Mesothelial cell of epicardium (in vitro differentiated cells): ENCODE data around the gene P2RX6. TPM values are rescaled to one million over a fixed set of nuclear protein-coding genes. Genes with fewer than 3 reads are reported as not detected.
A peak's percentile ranks its signal among the peaks of the same experiment; 100 is the strongest.

Experiments
- DNase-seq, 2 experiments: peaks; one replicate each; pipeline ENCODE4 v3.0.0; 2021; ENCODE audit warnings: low spot score in 2 of 2; ENCODE audit not compliant: unreplicated experiment in 2 of 2
- H3K27ac Mint-ChIP-seq: 2 replicates; pipeline ENCODE4 v1.8.0; 2021; ENCODE audit warnings: mixed read lengths
- H3K27me3 Mint-ChIP-seq: 2 replicates; pipeline ENCODE4 v1.8.0; 2021; ENCODE audit warnings: low read depth, mixed read lengths
- H3K36me3 Mint-ChIP-seq: 2 replicates; pipeline ENCODE4 v1.8.0; 2021; ENCODE audit warnings: mixed read lengths
- H3K4me1 Mint-ChIP-seq: 2 replicates; pipeline ENCODE4 v1.8.0; 2021; ENCODE audit warnings: mixed read lengths
- H3K4me3 Mint-ChIP-seq: 2 replicates; pipeline ENCODE4 v1.8.0; 2021; ENCODE audit warnings: mild to moderate bottlenecking, moderate library complexity, mixed read lengths
- H3K9me3 Mint-ChIP-seq: 2 replicates; pipeline ENCODE4 v1.8.0; 2021; ENCODE audit warnings: mixed read lengths
- total RNA-seq: library from RNA; stranded (reverse); gene quantifications from 3 replicates; pipeline ENCODE4 v1.2.1, GENCODE V29; 2021
- TF ChIP-seq, protein P1 (sequence below): fragments of 200-600 bp; sonication (generic); IDR thresholded peaks from one replicate; pipeline ENCODE4 v1.5.0; 2021; ENCODE audit warnings: antibody characterized with exemption; ENCODE audit not compliant: unreplicated experiment

The P2RX6 gene
- total RNA-seq, 1 donor from 2014 or later, result 0.72 TPM

DNA sequence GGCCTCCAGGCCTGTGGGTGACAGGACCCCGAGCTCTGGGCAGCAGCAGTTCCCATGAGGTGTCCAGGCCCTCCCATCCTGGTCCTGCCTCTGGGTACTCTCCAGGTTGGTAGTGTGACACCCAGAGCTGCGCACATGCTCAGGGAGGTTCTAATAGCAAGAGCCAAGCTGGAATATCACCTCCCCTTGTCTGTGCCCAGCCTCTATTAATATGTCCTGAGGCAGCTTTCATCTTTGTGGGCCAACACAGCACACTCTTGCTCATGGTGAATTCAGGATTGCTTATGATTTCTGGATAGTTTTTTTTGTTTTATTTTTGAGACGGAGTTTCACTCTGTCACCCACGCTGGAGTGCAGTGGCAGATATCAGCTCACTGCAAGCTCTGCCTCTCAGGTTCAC, 3.3 kb downstream of the P2RX6 start:
- no peak overlapping the region for H3K27ac Mint-ChIP-seq
- no peak for DNase-seq
- no peaks in the 10 kb centered on the region for H3K27me3 Mint-ChIP-seq
- peaks cover 35% of the 10 kb centered on the region for H3K4me1 Mint-ChIP-seq
- no peak overlapping the region for H3K4me3 Mint-ChIP-seq
- H3K36me3 Mint-ChIP-seq, result no peaks in the 10 kb centered on the region
- H3K9me3 Mint-ChIP-seq, result no peaks in the 10 kb centered on the region
- TF ChIP-seq, protein P1, sequence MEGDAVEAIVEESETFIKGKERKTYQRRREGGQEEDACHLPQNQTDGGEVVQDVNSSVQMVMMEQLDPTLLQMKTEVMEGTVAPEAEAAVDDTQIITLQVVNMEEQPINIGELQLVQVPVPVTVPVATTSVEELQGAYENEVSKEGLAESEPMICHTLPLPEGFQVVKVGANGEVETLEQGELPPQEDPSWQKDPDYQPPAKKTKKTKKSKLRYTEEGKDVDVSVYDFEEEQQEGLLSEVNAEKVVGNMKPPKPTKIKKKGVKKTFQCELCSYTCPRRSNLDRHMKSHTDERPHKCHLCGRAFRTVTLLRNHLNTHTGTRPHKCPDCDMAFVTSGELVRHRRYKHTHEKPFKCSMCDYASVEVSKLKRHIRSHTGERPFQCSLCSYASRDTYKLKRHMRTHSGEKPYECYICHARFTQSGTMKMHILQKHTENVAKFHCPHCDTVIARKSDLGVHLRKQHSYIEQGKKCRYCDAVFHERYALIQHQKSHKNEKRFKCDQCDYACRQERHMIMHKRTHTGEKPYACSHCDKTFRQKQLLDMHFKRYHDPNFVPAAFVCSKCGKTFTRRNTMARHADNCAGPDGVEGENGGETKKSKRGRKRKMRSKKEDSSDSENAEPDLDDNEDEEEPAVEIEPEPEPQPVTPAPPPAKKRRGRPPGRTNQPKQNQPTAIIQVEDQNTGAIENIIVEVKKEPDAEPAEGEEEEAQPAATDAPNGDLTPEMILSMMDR, result no peak

DNA sequence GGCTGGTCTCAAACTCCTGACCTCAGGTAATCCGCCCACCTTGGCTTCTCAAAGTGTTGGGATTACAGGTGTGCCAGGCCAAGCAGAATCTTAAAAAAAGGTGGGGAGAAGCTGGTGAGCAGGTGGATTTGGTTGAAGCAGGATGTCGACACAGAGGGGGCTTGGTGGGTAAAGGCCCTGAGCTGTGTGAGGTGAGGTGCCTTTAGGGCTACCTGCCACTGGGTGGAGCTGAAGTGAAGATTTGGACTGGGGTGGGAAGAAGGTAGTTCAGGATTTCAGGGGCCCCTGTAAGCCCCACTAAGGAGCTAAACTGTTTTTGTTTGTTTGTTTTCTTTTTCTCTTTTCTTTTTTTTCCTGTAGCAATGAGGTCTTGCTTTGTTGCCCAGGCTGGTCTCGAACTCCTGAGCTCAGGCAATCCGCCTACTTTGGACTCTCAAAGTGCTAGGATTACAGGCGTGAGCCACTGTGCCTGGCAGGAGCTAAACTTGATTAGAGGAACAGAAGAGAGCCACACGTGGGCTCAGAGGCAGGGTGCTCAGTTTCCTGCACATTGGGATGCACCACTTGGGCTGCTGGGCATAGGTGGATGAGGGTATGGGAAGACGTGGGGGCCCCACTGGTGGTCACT, 6.0 kb downstream of the P2RX6 start:
- TF ChIP-seq, protein P1, result peak; percentile 23
- Mint-ChIP-seq H3K27ac (no peak overlapping the region), H3K27me3 (no peaks in the 10 kb centered on the region), H3K9me3 (no peaks in the 10 kb centered on the region), H3K36me3 (no peaks in the 10 kb centered on the region), H3K4me1 (peaks cover 11% of the 10 kb centered on the region), H3K4me3 (no peak overlapping the region)
- no peak for DNase-seq

DNA sequence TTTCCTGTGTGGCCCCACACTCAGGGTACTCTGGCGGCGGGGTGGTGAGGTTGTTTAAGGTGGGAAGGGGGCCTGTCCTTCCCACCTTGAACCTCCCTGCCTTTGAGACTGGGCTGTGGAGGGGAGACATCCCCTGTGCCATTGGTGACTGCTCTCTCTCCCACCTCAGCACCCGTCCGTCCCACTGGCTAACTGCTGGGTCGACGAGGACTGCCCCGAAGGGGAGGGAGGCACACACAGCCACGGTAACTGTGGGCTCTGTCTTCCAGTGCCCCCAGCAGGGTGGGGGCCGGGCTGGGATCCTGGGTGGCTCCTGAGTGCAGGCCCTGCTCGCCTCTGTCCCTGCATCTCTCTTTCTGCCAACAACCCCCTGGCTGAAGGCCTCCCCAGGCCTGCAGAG, 7.5 kb downstream of the P2RX6 start:
- DNase-seq, result no peak
- H3K4me3 Mint-ChIP-seq, result no peak overlapping the region
- TF ChIP-seq, protein P1, result no peak
- H3K27me3 Mint-ChIP-seq, result no peaks in the 10 kb centered on the region
- peaks cover 9% of the 10 kb centered on the region for H3K4me1 Mint-ChIP-seq
- no peaks in the 10 kb centered on the region for H3K36me3 Mint-ChIP-seq
- no peaks in the 10 kb centered on the region for H3K9me3 Mint-ChIP-seq
- H3K27ac Mint-ChIP-seq, result no peak overlapping the region

DNA sequence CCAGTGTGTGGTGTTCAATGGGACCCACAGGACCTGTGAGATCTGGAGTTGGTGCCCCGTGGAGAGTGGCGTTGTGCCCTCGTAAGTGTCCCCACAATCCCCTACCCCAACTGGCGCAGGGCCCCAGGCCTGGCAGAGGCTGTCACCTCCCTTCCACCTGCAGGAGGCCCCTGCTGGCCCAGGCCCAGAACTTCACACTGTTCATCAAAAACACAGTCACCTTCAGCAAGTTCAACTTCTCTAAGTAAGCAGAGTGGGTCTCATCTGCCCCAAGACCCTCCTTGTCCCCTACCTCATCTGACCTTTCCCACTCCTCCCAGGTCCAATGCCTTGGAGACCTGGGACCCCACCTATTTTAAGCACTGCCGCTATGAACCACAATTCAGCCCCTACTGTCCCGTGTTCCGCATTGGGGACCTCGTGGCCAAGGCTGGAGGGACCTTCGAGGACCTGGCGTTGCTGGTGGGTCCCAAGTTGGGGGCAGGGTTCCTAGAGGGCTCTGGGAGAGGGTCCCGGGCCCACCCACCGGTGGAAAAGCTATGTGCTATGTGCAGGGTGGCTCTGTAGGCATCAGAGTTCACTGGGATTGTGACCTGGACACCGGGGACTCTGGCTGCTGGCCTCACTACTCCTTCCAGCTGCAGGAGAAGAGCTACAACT, 8.1 kb downstream of the P2RX6 start:
- Mint-ChIP-seq H3K36me3 (no peaks in the 10 kb centered on the region), H3K27ac (no peak overlapping the region), H3K4me1 (peaks cover 11% of the 10 kb centered on the region), H3K9me3 (no peaks in the 10 kb centered on the region), H3K4me3 (no peak overlapping the region), H3K27me3 (no peaks in the 10 kb centered on the region)
- TF ChIP-seq, protein P1, result no peak
- no peak for DNase-seq

DNA sequence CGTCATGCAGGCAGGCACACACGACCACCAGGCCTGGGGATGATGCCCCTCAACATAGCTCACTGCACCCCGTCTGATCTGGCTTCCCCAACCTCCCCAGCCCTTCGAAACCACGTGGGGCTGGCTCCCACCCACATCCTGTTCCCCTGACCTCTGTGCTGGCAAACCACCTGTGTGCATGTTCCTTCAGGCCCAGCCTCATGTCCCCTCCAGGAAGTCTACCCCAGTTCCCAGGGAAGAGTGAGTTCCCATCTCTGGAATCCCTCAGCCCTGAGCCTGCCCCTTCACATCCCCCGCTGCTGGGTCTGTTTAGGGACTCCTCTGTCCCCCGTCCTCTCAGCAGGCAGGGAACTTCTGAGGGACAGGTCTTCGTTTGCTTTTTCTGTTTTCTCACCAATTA, 10.3 kb downstream of the P2RX6 start:
- no peaks in the 10 kb centered on the region for H3K36me3 Mint-ChIP-seq
- TF ChIP-seq, protein P1, result no peak
- no peaks in the 10 kb centered on the region for H3K9me3 Mint-ChIP-seq
- peaks cover 19% of the 10 kb centered on the region for H3K4me1 Mint-ChIP-seq
- H3K27me3 Mint-ChIP-seq, result no peaks in the 10 kb centered on the region
- H3K27ac Mint-ChIP-seq, result no peak overlapping the region
- no peak for DNase-seq
- no peak overlapping the region for H3K4me3 Mint-ChIP-seq
